PC-9 (cell line): ENCODE data around the gene C2CD4A.

Source experiments
- EZH2 ChIP-seq: fragments of 200-600 bp; sonication (generic); IDR thresholded peaks from 2 replicates; pipeline ENCODE4 v1.8.0; 2017; ENCODE audit warnings: antibody characterized with exemption, low read depth
- TF ChIP-seq, protein P1 (sequence below): fragments of 200-600 bp; sonication (generic); conservative IDR thresholded peaks from 2 replicates; pipeline ENCODE4 v1.6.1; 2017; ENCODE audit warnings: mixed run types, antibody characterized with exemption, mild to moderate bottlenecking, moderate library complexity

DNA sequence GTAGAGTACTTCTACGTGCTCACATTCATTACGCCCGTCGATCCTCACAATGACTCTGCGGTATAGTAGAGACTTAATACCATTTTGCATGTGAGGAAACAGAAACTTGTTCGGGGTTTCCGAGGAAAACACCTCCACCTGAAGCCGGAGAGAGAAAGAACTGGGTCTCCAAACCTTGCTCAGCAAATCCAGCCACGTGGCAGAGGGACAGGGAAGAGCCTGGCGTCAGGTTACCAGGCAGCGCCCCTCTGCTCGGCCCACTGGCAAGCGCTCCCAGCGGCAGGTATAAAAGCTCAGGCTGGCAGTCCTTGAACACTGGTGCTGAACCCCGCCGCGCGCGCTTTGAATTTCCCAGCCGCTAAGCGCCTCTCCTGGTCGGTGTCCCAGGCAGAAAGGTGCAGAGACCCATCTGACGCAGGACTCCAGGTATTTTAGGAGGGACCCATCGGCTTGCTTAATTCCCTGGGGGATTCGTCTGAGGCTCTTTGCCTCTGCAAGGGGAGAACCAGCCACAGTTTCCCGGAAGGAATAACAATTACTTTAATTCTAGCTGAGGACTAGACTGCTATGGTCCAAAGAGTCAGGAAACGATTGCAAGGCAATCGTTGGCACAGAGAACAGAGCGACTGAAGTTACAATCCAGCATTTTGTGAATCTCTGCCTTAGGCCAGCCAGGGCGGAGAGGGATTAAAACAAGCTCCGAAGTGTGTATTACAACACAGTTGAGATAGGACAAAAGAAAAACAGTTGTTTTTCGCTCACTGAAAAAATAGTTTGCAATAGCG, at the start of gene C2CD4A:
- TF ChIP-seq, protein P1, sequence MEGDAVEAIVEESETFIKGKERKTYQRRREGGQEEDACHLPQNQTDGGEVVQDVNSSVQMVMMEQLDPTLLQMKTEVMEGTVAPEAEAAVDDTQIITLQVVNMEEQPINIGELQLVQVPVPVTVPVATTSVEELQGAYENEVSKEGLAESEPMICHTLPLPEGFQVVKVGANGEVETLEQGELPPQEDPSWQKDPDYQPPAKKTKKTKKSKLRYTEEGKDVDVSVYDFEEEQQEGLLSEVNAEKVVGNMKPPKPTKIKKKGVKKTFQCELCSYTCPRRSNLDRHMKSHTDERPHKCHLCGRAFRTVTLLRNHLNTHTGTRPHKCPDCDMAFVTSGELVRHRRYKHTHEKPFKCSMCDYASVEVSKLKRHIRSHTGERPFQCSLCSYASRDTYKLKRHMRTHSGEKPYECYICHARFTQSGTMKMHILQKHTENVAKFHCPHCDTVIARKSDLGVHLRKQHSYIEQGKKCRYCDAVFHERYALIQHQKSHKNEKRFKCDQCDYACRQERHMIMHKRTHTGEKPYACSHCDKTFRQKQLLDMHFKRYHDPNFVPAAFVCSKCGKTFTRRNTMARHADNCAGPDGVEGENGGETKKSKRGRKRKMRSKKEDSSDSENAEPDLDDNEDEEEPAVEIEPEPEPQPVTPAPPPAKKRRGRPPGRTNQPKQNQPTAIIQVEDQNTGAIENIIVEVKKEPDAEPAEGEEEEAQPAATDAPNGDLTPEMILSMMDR: no peak
- TF ChIP-seq EZH2: no peak
